HepG2 (cell line): ENCODE data around the gene KRT82. TPM values are rescaled to one million over a fixed set of nuclear protein-coding genes. Genes with fewer than 3 reads are reported as not detected.

Experiments used
- ATAC-seq: fragments of 200-7000 bp; cut with Tn5 transposase; 3 replicates; pipeline ENCODE4 v1.9.1; 2020; ENCODE audit warnings: mild to moderate bottlenecking, moderate library complexity
- BruUV-seq: library from RNA; stranded (reverse); fragments of 400-500 nt; replicated peaks from 2 replicates; lab custom pipeline; 2021; lab: Mats Ljungman, UMichigan
- CTCF ChIA-PET: fragments of 300-600 bp; formaldehyde crosslinking; extraction: SDS; loops from one replicate; lab custom pipeline; 2021; ENCODE audit warnings: low total read pairs, inconsistent platforms, low intra/inter-chr PET ratio; lab: Yijun Ruan, JAX
- POLR2A ChIA-PET: fragments of 350-600 bp; sonication (Branson Sonifier 250); formaldehyde crosslinking; loops from one replicate; lab custom pipeline; 2020; ENCODE audit warnings: antibody characterized with exemption, inconsistent platforms; lab: Yijun Ruan, JAX
- DNase-seq: peaks from one replicate; pipeline ENCODE4 v3.0.0-alpha.2; 2015; ENCODE audit warnings: low spot score
- FAIRE-seq: peaks from 3 replicates; lab custom pipeline; 2011; peaks lifted over from hg19 to GRCh38; lab: Jason Lieb, UNC
- H2AFZ ChIP-seq: one replicate; pipeline ENCODE4 v1.6.1; 2011; ENCODE audit warnings: low read length, inconsistent platforms
- H3K27ac ChIP-seq: fragments of 300-600 bp; 3 replicates; pipeline ENCODE4 v1.8.0; 2011; ENCODE audit warnings: mixed run types, mild to moderate bottlenecking, mixed read lengths, low read length, inconsistent platforms; ENCODE audit not compliant: insufficient read depth; ENCODE audit errors: extremely low read length
- H3K27me3 ChIP-seq, 2 experiments: fragments of 200-600 bp in 1 of 2; 2 replicates in 1 of 2; 3 replicates in 1 of 2; pipeline versions ENCODE4 v1.6.0 to v1.8.0; 2011; ENCODE audit warnings: low read length in 2 of 2, mild to moderate bottlenecking in 2 of 2, moderate library complexity in 2 of 2, inconsistent platforms in 1 of 2; ENCODE audit not compliant: insufficient read depth in 2 of 2, control insufficient read depth in 1 of 2
- H3K36me3 ChIP-seq, 2 experiments: fragments of 200-600 bp in 1 of 2; replicated peaks in 1 of 2; 2 replicates in 1 of 2; 3 replicates in 1 of 2; pipeline versions ENCODE4 v1.5.1 to v1.8.0; 2011; ENCODE audit warnings: low read length in 2 of 2, inconsistent platforms in 1 of 2; ENCODE audit not compliant: insufficient read depth in 2 of 2, control insufficient read depth in 1 of 2
- H3K4me1 ChIP-seq: 2 replicates; pipeline ENCODE4 v1.5.1; 2012; ENCODE audit warnings: low read length, inconsistent platforms; ENCODE audit not compliant: insufficient read depth
- H3K4me2 ChIP-seq: 2 replicates; pipeline ENCODE4 v1.6.0; 2011; ENCODE audit warnings: low read depth, low read length, inconsistent platforms
- H3K4me3 ChIP-seq, 3 experiments: fragments of 200-600 bp in 1 of 3; sonication (generic), shearing (Covaris generic) in 1 of 3; replicated peaks in 1 of 3; 2 replicates each; pipeline ENCODE4 v1.5.1; 2011 to 2016; ENCODE audit warnings: low read length in 3 of 3, inconsistent platforms in 2 of 3, low read depth in 2 of 3, mild to moderate bottlenecking in 2 of 3, control low read depth in 1 of 3, mixed read lengths in 1 of 3; ENCODE audit not compliant: insufficient read depth in 1 of 3
- H3K79me2 ChIP-seq: one replicate; pipeline ENCODE4 v1.6.1; 2011; ENCODE audit warnings: low read length, inconsistent platforms; ENCODE audit not compliant: insufficient read depth
- H3K9ac ChIP-seq: 2 replicates; pipeline ENCODE4 v1.6.0; 2011; ENCODE audit warnings: mild to moderate bottlenecking, low read depth, low read length, inconsistent platforms; ENCODE audit not compliant: insufficient read depth
- H3K9me3 ChIP-seq: 2 replicates; pipeline ENCODE4 v1.5.1; 2012; ENCODE audit warnings: mild to moderate bottlenecking, low read length
- H4K20me1 ChIP-seq: 2 replicates; pipeline ENCODE4 v1.6.0; 2011; ENCODE audit warnings: inconsistent platforms, mild to moderate bottlenecking, low read length, moderate library complexity; ENCODE audit not compliant: insufficient read depth
- ATF7-NPFF ChIP-seq: sonication (generic); formaldehyde crosslinking; IDR thresholded peaks from 2 replicates; pipeline ENCODE4 v1.8.1; 2023; ENCODE audit warnings: mild to moderate bottlenecking, low read depth, missing genetic modification reagents, moderate library complexity
- CC2D1A ChIP-seq: sonication (generic); formaldehyde crosslinking; IDR thresholded peaks from 2 replicates; pipeline ENCODE4 v1.8.1; 2023; ENCODE audit warnings: mild to moderate bottlenecking, missing genetic modification reagents
- FOXA3 ChIP-seq: IDR thresholded peaks from 2 replicates; pipeline ENCODE4 v1.6.1; 2016; ENCODE audit warnings: missing genetic modification reagents, missing compliant biosample characterization
- JUNB ChIP-seq: sonication (generic); formaldehyde crosslinking; IDR thresholded peaks from 2 replicates; pipeline ENCODE4 v1.8.0; 2022; ENCODE audit warnings: missing genetic modification reagents, mild to moderate bottlenecking, borderline replicate concordance
- MXI1 ChIP-seq: IDR thresholded peaks from 3 replicates; pipeline ENCODE4 v1.6.1; 2012; ENCODE audit warnings: low read depth, low read length, inconsistent platforms, borderline replicate concordance
- REPIN1 ChIP-seq: sonication (generic); formaldehyde crosslinking; IDR thresholded peaks from 2 replicates; pipeline ENCODE4 v1.8.0; 2022; ENCODE audit warnings: missing genetic modification reagents, low read depth, mild to moderate bottlenecking, borderline replicate concordance
- SMARCE1 ChIP-seq: fragments of 450-650 bp; IDR thresholded peaks from 2 replicates; pipeline ENCODE4 v1.6.1; 2017; ENCODE audit warnings: borderline replicate concordance
- SOX5 ChIP-seq: IDR thresholded peaks from 2 replicates; pipeline ENCODE4 v1.6.1; 2016; ENCODE audit warnings: borderline replicate concordance
- TCF12 ChIP-seq, 2 experiments: fragments of 450-650 bp in 1 of 2; sonication (generic) in 1 of 2; formaldehyde crosslinking in 1 of 2; IDR thresholded peaks; 2 replicates each; pipeline versions ENCODE4 v1.6.1 to v1.8.0; 2017 to 2022; ENCODE audit warnings: antibody characterized with exemption in 1 of 2, mild to moderate bottlenecking in 1 of 2, missing genetic modification reagents in 1 of 2, moderate library complexity in 1 of 2
- TFDP2 ChIP-seq: sonication (generic); formaldehyde crosslinking; IDR thresholded peaks from 2 replicates; pipeline ENCODE4 v1.4.0; 2020; ENCODE audit warnings: missing genetic modification reagents
- ZBTB43 ChIP-seq: sonication (generic); formaldehyde crosslinking; conservative IDR thresholded peaks from 2 replicates; pipeline ENCODE4 v1.4.0; 2020; ENCODE audit warnings: missing genetic modification reagents
- ZNF121 ChIP-seq: sonication (generic); formaldehyde crosslinking; IDR thresholded peaks from 2 replicates; pipeline ENCODE4 v1.5.0; 2020; ENCODE audit warnings: mild to moderate bottlenecking, missing genetic modification reagents
- ZNF24 ChIP-seq: fragments of 450-650 bp; IDR thresholded peaks from 2 replicates; pipeline ENCODE4 v1.6.1; 2017; ENCODE audit warnings: antibody characterized with exemption, mild to moderate bottlenecking
- ZNF431 ChIP-seq: sonication (generic); formaldehyde crosslinking; IDR thresholded peaks from 2 replicates; pipeline ENCODE4 v1.9.0; 2022; ENCODE audit warnings: missing genetic modification reagents, low read depth, mild to moderate bottlenecking, borderline replicate concordance
- ZNF552 ChIP-seq: sonication (generic); formaldehyde crosslinking; IDR thresholded peaks from 2 replicates; pipeline ENCODE4 v1.9.0; 2022; ENCODE audit warnings: missing genetic modification reagents, mild to moderate bottlenecking, borderline replicate concordance
- ZNF724P ChIP-seq: sonication (generic); formaldehyde crosslinking; IDR thresholded peaks from 2 replicates; pipeline ENCODE4 v1.8.0; 2022; ENCODE audit warnings: missing genetic modification reagents, borderline replicate concordance
- WGBS: methylation state at CpG from one replicate; pipeline ENCODE4 v1.1.6; 2017; ENCODE audit warnings: low lambda C conversion rate; 5-methylcytosine and 5-hydroxymethylcytosine counted together
- in situ Hi-C: cut with HindIII; loops from 2 replicates; pipeline ENCODE4 v1.10.0; 2017; ENCODE audit warnings: low pct_unique_long_range_greater_than_20kb; ENCODE audit not compliant: extremely low pct_ligation_motif_present
- intact Hi-C: fragments of 100-400 bp; cut with micrococcal nuclease; formaldehyde crosslinking; loops from one replicate; pipeline ENCODE4 v1.10.0; 2022; ENCODE audit not compliant: unreplicated experiment
- polyA plus RNA-seq, 8 experiments: library from polyadenylated mRNA; depleted of rRNA in 3 of 8; stranded (reverse) in 7 of 8; unstranded in 1 of 8; fragments of >200 nt; fragmentation: Illumina TruSeq in 4 of 8; extraction: Trizol in 4 of 8; gene quantifications; 2 replicates each; pipeline versions ENCODE4 v1.2.1 to v1.2.3, GENCODE V29; 2011 to 2016; ENCODE audit warnings: low read depth in 4 of 8, missing spikeins in 1 of 8, mixed read lengths in 1 of 8; ENCODE audit not compliant: insufficient read depth in 1 of 8
- total RNA-seq, 5 experiments: library from RNA; depleted of rRNA; stranded (reverse); fragments of >200 nt; fragmentation: Illumina TruSeq; extraction: Trizol; gene quantifications; 2 replicates each; pipeline ENCODE4 v1.2.3, GENCODE V29; 2016; ENCODE audit warnings: low read depth in 1 of 5

Gene KRT82
- total and polyA plus RNA-seq, 2 of the 13 experiments (the other 11 are each of a cell fraction or from before 2014, with no cell fraction given) = not detected

GRCh38 chr12:52423035-52423434, 16.9 kb upstream of the KRT82 start:
- TF ChIP-seq ZNF24 = no peak
- CTCF ChIA-PET = no interaction called here

GRCh38 chr12:52419656-52420055, 13.5 kb upstream of the KRT82 start:
- WGBS = 0% methylated on average over 1 of the region's 1 CpG
- no peak overlapping the region for H2AFZ ChIP-seq
- ATAC-seq (no peak), DNase-seq (no peak), FAIRE-seq (no peak)
- H3K79me2 ChIP-seq = no peaks in the 10 kb centered on the region
- H3K4me2 ChIP-seq = no peak overlapping the region
- TF ChIP-seq MXI1 = no peak
- TF ChIP-seq SOX5 = no peak
- TF ChIP-seq TCF12 (IDR thresholded peaks at IDR 0.05) = no peak
- TF ChIP-seq TCF12 (CRISPR knock-in tag; IDR thresholded peaks at IDR 0.05) = no peak
- TF ChIP-seq CC2D1A (CRISPR knock-in tag) = no peak
- TF ChIP-seq ZNF431 (CRISPR knock-in tag) = no peak
- TF ChIP-seq ZNF121 (CRISPR knock-in tag) = no peak
- no peak for TF ChIP-seq ZBTB43
- no peak for TF ChIP-seq SMARCE1
- TF ChIP-seq TFDP2 (CRISPR knock-in tag) = no peak
- no peak for TF ChIP-seq ZNF552 (CRISPR knock-in tag)
- no peak for TF ChIP-seq REPIN1 (CRISPR knock-in tag)
- TF ChIP-seq JUNB (CRISPR knock-in tag) = no peak
- TF ChIP-seq FOXA3 (CRISPR knock-in tag) = no peak
- no peak for TF ChIP-seq ZNF724P (CRISPR knock-in tag)
- TF ChIP-seq ATF7-NPFF = no peak
- in situ Hi-C loops (no loop called here), intact Hi-C loops (no loop called here)
- H3K36me3 ChIP-seq = no peaks in the 10 kb centered on the region
- H3K9me3 ChIP-seq = no peaks in the 10 kb centered on the region
- no TSS peak for BruUV-seq
- H3K4me1 ChIP-seq = no peaks in the 10 kb centered on the region
- POLR2A ChIA-PET = no interaction called here
- CTCF ChIA-PET = no interaction called here
- no peak overlapping the region for H3K4me3 ChIP-seq
- no peaks in the 10 kb centered on the region for H4K20me1 ChIP-seq
- no peak overlapping the region for H3K9ac ChIP-seq
- H3K27ac ChIP-seq = no peak overlapping the region
- peaks cover 1 to 24% of the 10 kb centered on the region in 2 experiments; a peak in 1 of 5 replicates for H3K27me3 ChIP-seq

More at GRCh38 chr12:52423035-52423434, 16.9 kb upstream of the KRT82 start:
- Histone ChIP-seq H3K27me3 (peaks cover 1 to 26% of the 10 kb centered on the region in 2 experiments; a peak in 2 of 5 replicates), H3K4me1 (no peaks in the 10 kb centered on the region), H2AFZ (no peak overlapping the region), H3K4me2 (no peak overlapping the region), H3K36me3 (no peaks in the 10 kb centered on the region), H3K9ac (no peak overlapping the region), H3K9me3 (no peaks in the 10 kb centered on the region), H3K4me3 (no peak overlapping the region), H3K27ac (no peak overlapping the region), H4K20me1 (no peaks in the 10 kb centered on the region), H3K79me2 (no peaks in the 10 kb centered on the region)
- DNase-seq (no peak), FAIRE-seq (no peak), ATAC-seq (no peak)
- BruUV-seq = no TSS peak
- POLR2A ChIA-PET = no interaction called here
- intact Hi-C loops = no loop called here
- 19% methylated on average over 5 of the region's 6 CpGs for whole genome bisulfite sequencing
- in situ Hi-C loops = no loop called here
